ENCODE data around the gene EIF2B2.
"Not testable (repeated sequence)": the region's sequence is repeated elsewhere in the genome, so short reads cannot be mapped to it uniquely, and the experiment has no call there.

Gene EIF2B2

DNA sequence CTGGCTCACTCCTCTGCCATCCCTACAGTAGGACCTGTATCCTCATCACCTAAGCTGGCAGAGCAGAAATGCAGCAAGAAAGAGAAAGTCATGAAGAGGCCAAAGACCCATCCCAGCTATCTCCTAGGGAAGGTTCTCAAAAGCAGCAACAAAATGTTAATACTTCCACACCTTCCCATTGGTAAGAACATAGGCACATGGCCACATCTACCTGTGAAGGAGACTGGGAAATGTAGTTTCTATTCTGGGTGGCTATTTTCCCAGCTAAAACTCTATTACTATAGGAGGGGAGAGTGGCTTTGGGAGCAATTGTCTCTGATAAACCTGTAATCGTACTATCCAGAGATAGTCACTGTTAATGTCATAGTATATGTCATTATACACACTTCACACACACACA lies 13.7 kb upstream of the EIF2B2 start:
- ATAC-seq: no peak
- TF ChIP-seq BACH2 (CRISPR knock-in tag; IDR thresholded peaks at IDR 0.05; ENCODE audit: borderline replicate concordance) (no peak), CSDC2 (CRISPR knock-in tag; IDR thresholded peaks at IDR 0.05) (no peak), TCF4 (CRISPR knock-in tag; IDR thresholded peaks at IDR 0.05; ENCODE audit: borderline replicate concordance) (no peak), ZNF565 (CRISPR knock-in tag; conservative IDR thresholded peaks at IDR 0.05; ENCODE audit: low read depth) (no peak), SNAI2 (CRISPR knock-in tag; IDR thresholded peaks at IDR 0.05) (no peak), GLIS3 (CRISPR knock-in tag; IDR thresholded peaks at IDR 0.05) (no peak), ZFP30 (CRISPR knock-in tag; IDR thresholded peaks at IDR 0.05) (no peak), ZFP3 (CRISPR knock-in tag; IDR thresholded peaks at IDR 0.05) (no peak), ZNF8 (CRISPR knock-in tag; IDR thresholded peaks at IDR 0.05) (no peak), ISL1 (CRISPR knock-in tag; IDR thresholded peaks at IDR 0.05) (no peak), RARB (CRISPR knock-in tag; IDR thresholded peaks at IDR 0.05) (no peak), ZC3H10 (CRISPR knock-in tag; IDR thresholded peaks at IDR 0.05) (no peak), OSR1 (CRISPR knock-in tag; IDR thresholded peaks at IDR 0.05) (no peak), ARNTL (CRISPR knock-in tag; IDR thresholded peaks at IDR 0.05; ENCODE audit: borderline replicate concordance, low read depth) (no peak)
- TF ChIP-seq, protein P1, sequence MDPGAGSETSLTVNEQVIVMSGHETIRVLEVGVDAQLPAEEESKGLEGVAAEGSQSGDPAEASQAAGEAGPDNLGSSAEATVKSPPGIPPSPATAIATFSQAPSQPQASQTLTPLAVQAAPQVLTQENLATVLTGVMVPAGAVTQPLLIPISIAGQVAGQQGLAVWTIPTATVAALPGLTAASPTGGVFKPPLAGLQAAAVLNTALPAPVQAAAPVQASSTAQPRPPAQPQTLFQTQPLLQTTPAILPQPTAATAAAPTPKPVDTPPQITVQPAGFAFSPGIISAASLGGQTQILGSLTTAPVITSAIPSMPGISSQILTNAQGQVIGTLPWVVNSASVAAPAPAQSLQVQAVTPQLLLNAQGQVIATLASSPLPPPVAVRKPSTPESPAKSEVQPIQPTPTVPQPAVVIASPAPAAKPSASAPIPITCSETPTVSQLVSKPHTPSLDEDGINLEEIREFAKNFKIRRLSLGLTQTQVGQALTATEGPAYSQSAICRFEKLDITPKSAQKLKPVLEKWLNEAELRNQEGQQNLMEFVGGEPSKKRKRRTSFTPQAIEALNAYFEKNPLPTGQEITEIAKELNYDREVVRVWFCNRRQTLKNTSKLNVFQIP (CRISPR knock-in tag; IDR thresholded peaks at IDR 0.05; ENCODE audit: borderline replicate concordance, low read depth): no peak
- TF ChIP-seq, protein P2, sequence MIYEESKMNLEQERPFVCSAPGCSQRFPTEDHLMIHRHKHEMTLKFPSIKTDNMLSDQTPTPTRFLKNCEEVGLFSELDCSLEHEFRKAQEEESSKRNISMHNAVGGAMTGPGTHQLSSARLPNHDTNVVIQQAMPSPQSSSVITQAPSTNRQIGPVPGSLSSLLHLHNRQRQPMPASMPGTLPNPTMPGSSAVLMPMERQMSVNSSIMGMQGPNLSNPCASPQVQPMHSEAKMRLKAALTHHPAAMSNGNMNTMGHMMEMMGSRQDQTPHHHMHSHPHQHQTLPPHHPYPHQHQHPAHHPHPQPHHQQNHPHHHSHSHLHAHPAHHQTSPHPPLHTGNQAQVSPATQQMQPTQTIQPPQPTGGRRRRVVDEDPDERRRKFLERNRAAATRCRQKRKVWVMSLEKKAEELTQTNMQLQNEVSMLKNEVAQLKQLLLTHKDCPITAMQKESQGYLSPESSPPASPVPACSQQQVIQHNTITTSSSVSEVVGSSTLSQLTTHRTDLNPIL (CRISPR knock-in tag; IDR thresholded peaks at IDR 0.05; ENCODE audit: low read depth): no peak
- TF ChIP-seq, protein P3, sequence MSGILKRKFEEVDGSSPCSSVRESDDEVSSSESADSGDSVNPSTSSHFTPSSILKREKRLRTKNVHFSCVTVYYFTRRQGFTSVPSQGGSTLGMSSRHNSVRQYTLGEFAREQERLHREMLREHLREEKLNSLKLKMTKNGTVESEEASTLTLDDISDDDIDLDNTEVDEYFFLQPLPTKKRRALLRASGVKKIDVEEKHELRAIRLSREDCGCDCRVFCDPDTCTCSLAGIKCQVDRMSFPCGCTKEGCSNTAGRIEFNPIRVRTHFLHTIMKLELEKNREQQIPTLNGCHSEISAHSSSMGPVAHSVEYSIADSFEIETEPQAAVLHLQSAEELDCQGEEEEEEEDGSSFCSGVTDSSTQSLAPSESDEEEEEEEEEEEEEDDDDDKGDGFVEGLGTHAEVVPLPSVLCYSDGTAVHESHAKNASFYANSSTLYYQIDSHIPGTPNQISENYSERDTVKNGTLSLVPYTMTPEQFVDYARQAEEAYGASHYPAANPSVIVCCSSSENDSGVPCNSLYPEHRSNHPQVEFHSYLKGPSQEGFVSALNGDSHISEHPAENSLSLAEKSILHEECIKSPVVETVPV (CRISPR knock-in tag; IDR thresholded peaks at IDR 0.05): no peak
- TF ChIP-seq, protein P4, sequence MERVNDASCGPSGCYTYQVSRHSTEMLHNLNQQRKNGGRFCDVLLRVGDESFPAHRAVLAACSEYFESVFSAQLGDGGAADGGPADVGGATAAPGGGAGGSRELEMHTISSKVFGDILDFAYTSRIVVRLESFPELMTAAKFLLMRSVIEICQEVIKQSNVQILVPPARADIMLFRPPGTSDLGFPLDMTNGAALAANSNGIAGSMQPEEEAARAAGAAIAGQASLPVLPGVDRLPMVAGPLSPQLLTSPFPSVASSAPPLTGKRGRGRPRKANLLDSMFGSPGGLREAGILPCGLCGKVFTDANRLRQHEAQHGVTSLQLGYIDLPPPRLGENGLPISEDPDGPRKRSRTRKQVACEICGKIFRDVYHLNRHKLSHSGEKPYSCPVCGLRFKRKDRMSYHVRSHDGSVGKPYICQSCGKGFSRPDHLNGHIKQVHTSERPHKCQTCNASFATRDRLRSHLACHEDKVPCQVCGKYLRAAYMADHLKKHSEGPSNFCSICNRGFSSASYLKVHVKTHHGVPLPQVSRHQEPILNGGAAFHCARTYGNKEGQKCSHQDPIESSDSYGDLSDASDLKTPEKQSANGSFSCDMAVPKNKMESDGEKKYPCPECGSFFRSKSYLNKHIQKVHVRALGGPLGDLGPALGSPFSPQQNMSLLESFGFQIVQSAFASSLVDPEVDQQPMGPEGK (CRISPR knock-in tag; IDR thresholded peaks at IDR 0.05; ENCODE audit: borderline replicate concordance): no peak

DNA sequence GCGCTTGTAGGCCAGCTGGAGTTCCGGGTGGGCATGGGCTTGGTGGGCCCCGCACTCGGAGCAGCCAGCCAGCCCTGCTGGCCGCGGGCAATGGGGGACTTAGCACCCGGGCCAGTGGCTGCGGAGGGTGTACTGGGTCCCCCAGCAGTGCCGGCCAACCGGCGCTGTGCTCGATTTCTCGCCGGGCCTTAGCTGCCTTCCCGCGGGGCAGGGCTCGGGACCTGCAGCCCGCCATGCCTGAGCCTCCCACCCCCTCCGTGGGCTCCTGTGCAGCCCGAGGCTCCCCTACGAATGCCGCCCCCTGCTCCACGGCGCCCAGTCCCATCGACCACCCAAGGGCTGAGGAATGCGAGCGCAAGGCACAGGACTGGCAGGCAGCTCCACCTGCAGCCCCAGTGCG lies 8.5 kb upstream of the EIF2B2 start:
- not testable (repeated sequence) for ATAC-seq

DNA sequence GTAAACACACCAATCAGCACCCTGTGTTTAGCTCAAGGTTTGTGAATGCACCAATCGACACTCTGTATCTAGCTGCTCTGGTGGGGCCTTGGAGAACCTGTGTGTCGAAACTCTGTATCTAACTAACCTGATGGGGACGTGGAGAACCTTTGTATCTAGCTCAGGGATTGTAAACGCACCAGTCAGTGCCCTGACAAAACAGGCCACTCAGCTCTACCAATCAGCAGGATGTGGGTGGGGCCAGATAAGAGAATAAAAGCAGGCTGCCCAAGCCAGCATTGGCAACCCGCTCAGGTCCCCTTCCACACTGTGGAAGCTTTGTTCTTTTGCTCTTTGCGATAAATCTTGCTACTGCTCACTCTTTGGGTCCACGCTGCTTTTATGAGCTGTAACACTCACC lies 6.9 kb upstream of the EIF2B2 start:
- ATAC-seq: not testable (repeated sequence)

DNA sequence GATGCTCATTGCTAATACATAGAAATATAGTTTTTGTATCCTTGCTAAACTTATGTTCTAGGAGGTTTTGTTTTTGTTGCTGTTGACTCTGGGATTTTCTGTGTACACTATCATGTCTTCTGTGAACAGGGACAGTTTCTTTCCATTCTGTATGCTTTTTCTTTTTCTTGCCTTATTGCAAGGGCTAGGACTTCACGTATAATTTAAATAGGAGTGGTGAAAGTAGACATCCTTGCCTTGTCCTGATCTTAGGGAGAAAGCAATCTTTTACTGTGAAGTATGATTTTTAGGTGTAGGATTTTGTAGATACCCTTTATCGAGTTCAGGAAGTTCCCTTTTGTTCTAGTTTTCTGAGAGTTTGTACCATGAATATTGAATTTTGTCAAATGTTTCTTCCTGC lies 1.5 kb upstream of the EIF2B2 start:
- no peak for ATAC-seq
- no peak for TF ChIP-seq SNAI2 (CRISPR knock-in tag; IDR thresholded peaks at IDR 0.05)
- TF ChIP-seq ESRRG (CRISPR knock-in tag; IDR thresholded peaks at IDR 0.05): no peak
- TF ChIP-seq, protein P1 (CRISPR knock-in tag; IDR thresholded peaks at IDR 0.05; ENCODE audit: borderline replicate concordance, low read depth): no peak
- TF ChIP-seq ISL1 (CRISPR knock-in tag; IDR thresholded peaks at IDR 0.05): no peak
- no peak for TF ChIP-seq ZNF565 (CRISPR knock-in tag; conservative IDR thresholded peaks at IDR 0.05; ENCODE audit: low read depth)
- TF ChIP-seq GLIS3 (CRISPR knock-in tag; IDR thresholded peaks at IDR 0.05): no peak

DNA sequence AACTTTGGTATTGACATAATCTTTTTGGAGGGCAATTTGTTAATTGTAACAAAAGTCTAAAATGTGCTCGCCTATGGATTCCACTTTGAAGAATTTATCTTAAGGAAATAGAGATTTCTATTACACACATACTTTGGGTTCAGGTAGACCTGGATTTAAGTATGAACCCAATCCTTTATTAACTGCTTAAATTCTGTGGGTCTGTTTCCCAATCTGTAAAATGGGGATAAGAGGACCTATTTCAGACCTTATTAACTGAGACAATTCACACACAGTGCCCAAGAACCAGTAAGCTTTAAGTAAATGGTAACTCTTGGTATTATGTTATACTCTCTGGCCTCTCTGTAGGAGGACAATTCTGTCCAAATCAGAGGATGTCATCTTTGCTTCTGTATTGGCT lies 822 bp upstream of the EIF2B2 start:
- ATAC-seq: no peak
- no peak for TF ChIP-seq ARNTL (CRISPR knock-in tag; IDR thresholded peaks at IDR 0.05; ENCODE audit: borderline replicate concordance, low read depth)
- TF ChIP-seq, protein P4 (CRISPR knock-in tag; IDR thresholded peaks at IDR 0.05; ENCODE audit: borderline replicate concordance): no peak
- no peak for TF ChIP-seq ISL1 (CRISPR knock-in tag; IDR thresholded peaks at IDR 0.05)
- TF ChIP-seq, protein P2 (CRISPR knock-in tag; IDR thresholded peaks at IDR 0.05; ENCODE audit: low read depth): no peak

All from SK-N-SH treated with all-trans-retinoic acid at 6 μM for 48 hours (cell line).